PC-9 (cell line): ENCODE data around the gene OR10G6. TPM values are rescaled to one million over a fixed set of nuclear protein-coding genes. Genes with fewer than 3 reads are reported as not detected.
"Not testable (repeated sequence)": the region's sequence is repeated elsewhere in the genome, so short reads cannot be mapped to it uniquely, and the experiment has no call there.

Experiments used
- BruUV-seq: library from RNA; stranded (reverse); fragments of 400-500 nt; replicated peaks from 2 replicates; lab custom pipeline; 2021; lab: Mats Ljungman, UMichigan
- CTCF ChIA-PET: fragments of 300-600 bp; sonication (Branson Sonifier 250); formaldehyde crosslinking; loops from one replicate; lab custom pipeline; 2022; ENCODE audit warnings: antibody characterized with exemption; lab: Charles Lee
- POLR2A ChIA-PET: fragments of 300-600 bp; sonication (Branson Sonifier 250); formaldehyde crosslinking; loops from one replicate; lab custom pipeline; 2022; ENCODE audit warnings: antibody characterized with exemption; ENCODE audit not compliant: unreplicated experiment; lab: Charles Lee
- DNase-seq, 2 experiments: peaks; one replicate each; pipeline versions ENCODE4 v3.0.0 to v3.0.0-alpha.2; 2015 to 2022; ENCODE audit warnings: mixed read lengths in 1 of 2
- H2AFZ ChIP-seq: fragments of 200-600 bp; sonication (generic); 2 replicates; pipeline ENCODE4 v1.8.1; 2017; ENCODE audit warnings: antibody characterized with exemption
- H3F3A ChIP-seq: fragments of 200-600 bp; sonication (generic); 2 replicates; pipeline ENCODE4 v1.8.1; 2017; ENCODE audit warnings: antibody characterized with exemption, mild to moderate bottlenecking, low read depth; ENCODE audit not compliant: insufficient read depth
- H3K27ac ChIP-seq: fragments of 200-600 bp; sonication (generic); 2 replicates; pipeline ENCODE4 v1.6.1; 2016; ENCODE audit warnings: mixed run types
- H3K27me3 ChIP-seq: fragments of 200-600 bp; sonication (generic); 2 replicates; pipeline ENCODE4 v1.6.1; 2016; ENCODE audit warnings: low read depth, mixed run types; ENCODE audit not compliant: insufficient read depth
- H3K36me3 ChIP-seq: fragments of 200-600 bp; sonication (generic); 2 replicates; pipeline ENCODE4 v1.6.1; 2016; ENCODE audit warnings: low read depth, mixed run types
- H3K4me1 ChIP-seq: fragments of 200-600 bp; sonication (generic); replicated peaks from 2 replicates; pipeline ENCODE4 v1.6.1; 2016; ENCODE audit warnings: mixed run types; ENCODE audit not compliant: insufficient read depth
- H3K4me2 ChIP-seq: fragments of 200-600 bp; sonication (generic); 2 replicates; pipeline ENCODE4 v1.6.1; 2017; ENCODE audit warnings: mixed run types
- H3K4me3 ChIP-seq: fragments of 200-600 bp; sonication (generic); 2 replicates; pipeline ENCODE4 v1.6.1; 2016; ENCODE audit warnings: mixed run types
- H3K79me2 ChIP-seq: fragments of 200-600 bp; sonication (generic); 2 replicates; pipeline ENCODE4 v1.6.1; 2017; ENCODE audit warnings: low read depth, mixed run types
- H3K9me2 ChIP-seq: fragments of 200-600 bp; sonication (generic); 2 replicates; pipeline ENCODE4 v1.8.1; 2017; ENCODE audit warnings: mild to moderate bottlenecking; ENCODE audit not compliant: insufficient read depth
- H3K9me3 ChIP-seq: fragments of 200-600 bp; sonication (generic); 2 replicates; pipeline ENCODE4 v1.8.1; 2016; ENCODE audit warnings: low read depth; ENCODE audit not compliant: insufficient read depth
- H4K20me1 ChIP-seq: fragments of 200-600 bp; sonication (generic); 2 replicates; pipeline ENCODE4 v1.8.1; 2017; ENCODE audit not compliant: insufficient read depth
- CTCF ChIP-seq: fragments of 200-600 bp; sonication (generic); conservative IDR thresholded peaks from 2 replicates; pipeline ENCODE4 v1.6.1; 2017; ENCODE audit warnings: mixed run types, antibody characterized with exemption, mild to moderate bottlenecking, moderate library complexity
- EZH2 ChIP-seq: fragments of 200-600 bp; sonication (generic); IDR thresholded peaks from 2 replicates; pipeline ENCODE4 v1.8.0; 2017; ENCODE audit warnings: antibody characterized with exemption, low read depth
- intact Hi-C: fragments of 100-400 bp; cut with micrococcal nuclease; formaldehyde crosslinking; loops from one replicate; pipeline ENCODE4 v1.10.0; 2022; ENCODE audit not compliant: unreplicated experiment
- total RNA-seq: library from RNA; stranded (reverse); gene quantifications from 2 replicates; pipeline ENCODE4 v1.2.3, GENCODE V29; 2021

Gene OR10G6
- total RNA-seq, 1 experiment from 2014 or later: not detected

GRCh38 chr11:124039557-124039956, 44.6 kb upstream of the OR10G6 start:
- no peak overlapping the region for H3K4me2 ChIP-seq
- no peaks in the 10 kb centered on the region for H3K4me1 ChIP-seq
- H3F3A ChIP-seq: no peaks in the 10 kb centered on the region
- H3K27me3 ChIP-seq: peaks cover 13% of the 10 kb centered on the region; the same call in 1 of the 2 replicates
- ChIA-PET POLR2A (no interaction called here), CTCF (no interaction called here)
- no TSS peak for BruUV-seq
- H3K27ac ChIP-seq: no peak overlapping the region
- TF ChIP-seq EZH2 (no peak), CTCF (no peak)
- H3K9me2 ChIP-seq: peaks cover 5% of the 10 kb centered on the region; the same call in 1 of the 2 replicates
- H3K4me3 ChIP-seq: no peak overlapping the region
- intact Hi-C loops: no loop called here
- H3K79me2 ChIP-seq: no peaks in the 10 kb centered on the region
- no peak for DNase-seq
- no peaks in the 10 kb centered on the region for H3K9me3 ChIP-seq
- no peaks in the 10 kb centered on the region for H3K36me3 ChIP-seq
- no peak overlapping the region for H2AFZ ChIP-seq
- no peaks in the 10 kb centered on the region for H4K20me1 ChIP-seq

- intact Hi-C loops: no loop called here
- no peak overlapping the region for H3K27ac ChIP-seq
- POLR2A ChIA-PET: no interaction called here
- peaks cover 5% of the 10 kb centered on the region; the same call in 1 of the 2 replicates for H3K9me2 ChIP-seq
- H3K36me3 ChIP-seq: no peaks in the 10 kb centered on the region
- no peak overlapping the region for H3K4me2 ChIP-seq
- CTCF ChIA-PET: no interaction called here
- no peaks in the 10 kb centered on the region for H3K79me2 ChIP-seq
- no peak for DNase-seq
- no TSS peak for BruUV-seq
- H3K4me1 ChIP-seq: no peaks in the 10 kb centered on the region
- H3K27me3 ChIP-seq: peaks cover 5% of the 10 kb centered on the region; the same call in 1 of the 2 replicates
- H2AFZ ChIP-seq: no peak overlapping the region
- no peaks in the 10 kb centered on the region for H3F3A ChIP-seq
- no peaks in the 10 kb centered on the region for H3K9me3 ChIP-seq
- H4K20me1 ChIP-seq: no peaks in the 10 kb centered on the region
- TF ChIP-seq EZH2 (no peak), CTCF (no peak)
- H3K4me3 ChIP-seq: no peak overlapping the region
Observed at GRCh38 chr11:124036666-124037065, 41.7 kb upstream of the OR10G6 start.

- Histone ChIP-seq H3K36me3 (no peaks in the 10 kb centered on the region), H2AFZ (no peak within 1 kb of the TSS), H4K20me1 (no peaks in the 10 kb centered on the region), H3K27me3 (no peaks in the 10 kb centered on the region), H3F3A (no peaks in the 10 kb centered on the region), H3K27ac (no peak within 1 kb of the TSS), H3K9me2 (no peaks in the 10 kb centered on the region), H3K4me3 (no peak within 1 kb of the TSS), H3K79me2 (no peaks in the 10 kb centered on the region), H3K4me1 (no peaks in the 10 kb centered on the region), H3K9me3 (no peaks in the 10 kb centered on the region), H3K4me2 (no peak within 1 kb of the TSS)
- ChIA-PET POLR2A (no interaction called here), CTCF (no interaction called here)
- intact Hi-C loops: no loop called here
- no TSS peak for BruUV-seq
- DNase-seq: no peak
- no peak for TF ChIP-seq CTCF
- no peak for TF ChIP-seq EZH2
Observed at GRCh38 chr11:124026498-124026897, 31.5 kb upstream of the OR10G6 start, which contains the start of gene OR10G8. Gene OR10G8, plus strand, starts transcription at chr11:124026798. Its CDS starts 2,825 bp downstream, at chr11:124029623.

GRCh38 chr11:124015837-124016236, 20.9 kb upstream of the OR10G6 start:
- CTCF ChIA-PET, intact Hi-C loops, DNase-seq, H3K9me2 ChIP-seq, H3K36me3 ChIP-seq, H2AFZ ChIP-seq, H3K79me2 ChIP-seq, H3K4me3 ChIP-seq, H3K4me1 ChIP-seq, BruUV-seq, H3K9me3 ChIP-seq, H3K27ac ChIP-seq, H3F3A ChIP-seq, POLR2A ChIA-PET, H4K20me1 ChIP-seq, H3K27me3 ChIP-seq, H3K4me2 ChIP-seq: not testable (repeated sequence)
